ENCODE results near the gene MAP7.

The MAP7 gene

GRCh38 chr6:136303516-136303915 lies 246.7 kb downstream of the MAP7 start:
- DNase-seq (ENCODE audit: low read depth): no peak

- no peak for DNase-seq (ENCODE audit: low read depth)
Observed at GRCh38 chr6:136294621-136295020, 255.6 kb downstream of the MAP7 start.

Data from stimulated activated CD4-positive, alpha-beta T cell treated with anti-CD3 and anti-CD28 coated beads, Interleukin-2, amount 100 ng/mL, for 4 hours (primary cell).